Measurements from ENCODE around the gene PRG2. TPM values are rescaled to one million over a fixed set of nuclear protein-coding genes. Genes with fewer than 3 reads are reported as not detected.

PRG2 gene
- not detected in 3 replicates for total RNA-seq
- long read RNA-seq: 0 reads

- H3K27me3 Mint-ChIP-seq (ENCODE audit: low read depth): peaks cover 61% of the 10 kb centered on the region
Observed at GRCh38 chr11:57390535-57390934, at the start of gene PRG2. Gene PRG2 (minus strand): TSS chr11:57390650. CDS start chr11:57389944, 706 bp downstream.

GRCh38 chr11:57439786-57440185 is 49.3 kb upstream of the PRG2 start:
- Mint-ChIP-seq H3K27me3 (ENCODE audit: low read depth) (peaks cover 4% of the 10 kb centered on the region), H3K4me3 (ENCODE audit: unreplicated experiment) (no peak overlapping the region), H3K9me3 (ENCODE audit: low read depth) (no peaks in the 10 kb centered on the region), H3K27ac (ENCODE audit: unreplicated experiment) (no peak overlapping the region), H3K4me1 (ENCODE audit: low read depth) (peaks cover 5% of the 10 kb centered on the region), H3K36me3 (ENCODE audit: low read depth) (no peaks in the 10 kb centered on the region)
- TF ChIP-seq CTCF (IDR thresholded peaks at IDR 0.05): no peak
- no peak for DNase-seq (ENCODE audit: low spot score)

More at GRCh38 chr11:57390535-57390934, at the start of gene PRG2:
- DNase-seq (ENCODE audit: low spot score): no peak
- no peaks in the 10 kb centered on the region for H3K9me3 Mint-ChIP-seq (ENCODE audit: low read depth)
- TF ChIP-seq CTCF (IDR thresholded peaks at IDR 0.05): no peak
- H3K36me3 Mint-ChIP-seq (ENCODE audit: low read depth): no peaks in the 10 kb centered on the region
- no peaks in the 10 kb centered on the region for H3K4me1 Mint-ChIP-seq (ENCODE audit: low read depth)
- H3K4me3 Mint-ChIP-seq (ENCODE audit: unreplicated experiment): no peak within 1 kb of the TSS
- H3K27ac Mint-ChIP-seq (ENCODE audit: unreplicated experiment): no peak within 1 kb of the TSS

- no peak for TF ChIP-seq CTCF (IDR thresholded peaks at IDR 0.05)
- no peaks in the 10 kb centered on the region for H3K36me3 Mint-ChIP-seq (ENCODE audit: low read depth)
- H3K4me3 Mint-ChIP-seq (ENCODE audit: unreplicated experiment): no peak overlapping the region
- H3K4me1 Mint-ChIP-seq (ENCODE audit: low read depth): peaks cover 9% of the 10 kb centered on the region
- H3K27ac Mint-ChIP-seq (ENCODE audit: unreplicated experiment): no peak overlapping the region
- H3K9me3 Mint-ChIP-seq (ENCODE audit: low read depth): no peaks in the 10 kb centered on the region
- H3K27me3 Mint-ChIP-seq (ENCODE audit: low read depth): no peaks in the 10 kb centered on the region
- no peak for DNase-seq (ENCODE audit: low spot score)
Observed at GRCh38 chr11:57438345-57439285, 48.2 kb upstream of the PRG2 start.

GRCh38 chr11:57436031-57436430 is 45.6 kb upstream of the PRG2 start:
- Mint-ChIP-seq H3K27me3 (ENCODE audit: low read depth) (no peaks in the 10 kb centered on the region), H3K4me1 (ENCODE audit: low read depth) (peaks cover 19% of the 10 kb centered on the region), H3K9me3 (ENCODE audit: low read depth) (no peaks in the 10 kb centered on the region), H3K36me3 (ENCODE audit: low read depth) (no peaks in the 10 kb centered on the region), H3K4me3 (ENCODE audit: unreplicated experiment) (no peak overlapping the region), H3K27ac (ENCODE audit: unreplicated experiment) (no peak overlapping the region)
- no peak for DNase-seq (ENCODE audit: low spot score)
- no peak for TF ChIP-seq CTCF (IDR thresholded peaks at IDR 0.05)

GRCh38 chr11:57434640-57435546 is 44.4 kb upstream of the PRG2 start:
- Mint-ChIP-seq H3K36me3 (ENCODE audit: low read depth) (no peaks in the 10 kb centered on the region), H3K9me3 (ENCODE audit: low read depth) (no peaks in the 10 kb centered on the region), H3K27ac (ENCODE audit: unreplicated experiment) (no peak overlapping the region), H3K4me1 (ENCODE audit: low read depth) (peaks cover 19% of the 10 kb centered on the region), H3K27me3 (ENCODE audit: low read depth) (peaks cover 1% of the 10 kb centered on the region), H3K4me3 (ENCODE audit: unreplicated experiment) (no peak overlapping the region)
- DNase-seq (ENCODE audit: low spot score): no peak
- TF ChIP-seq CTCF (IDR thresholded peaks at IDR 0.05): no peak

Data from chondrocyte (in vitro differentiated cells).